ENCODE data around the gene PRKAR1B. TPM values are rescaled to one million over a fixed set of nuclear protein-coding genes. Genes with fewer than 3 reads are reported as not detected.

Gene PRKAR1B
- total RNA-seq, 1 experiment from 2014 or later, result 14.1 TPM

DNA sequence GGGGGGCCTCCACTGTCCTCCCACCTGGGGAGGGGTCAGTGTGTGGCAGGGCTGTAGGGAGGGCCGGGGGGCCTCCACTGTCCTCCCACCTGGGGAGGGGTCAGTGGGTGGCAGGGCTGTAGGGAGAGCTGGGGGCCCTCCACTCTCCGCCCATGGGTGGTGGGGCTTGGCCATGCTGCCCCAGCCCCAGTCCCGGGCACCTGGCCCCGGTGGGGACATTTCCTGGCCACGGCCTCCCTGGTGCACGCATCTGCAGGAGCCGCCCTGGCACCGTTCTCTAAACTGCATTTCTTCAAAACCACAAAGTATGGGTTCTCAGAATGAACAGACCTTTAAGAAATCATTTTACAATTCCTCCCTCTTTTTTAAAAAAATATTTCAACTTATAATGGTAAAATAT, 118.1 kb downstream of the PRKAR1B start:
- H3K27me3 ChIP-seq (ENCODE audit: insufficient read depth, low read length), result no peaks in the 10 kb centered on the region
- no peak overlapping the region for H3K27ac ChIP-seq (ENCODE audit: low read depth, low read length)
- BruUV-seq (replicated peaks), result no TSS peak
- no peaks in the 10 kb centered on the region for H3K36me3 ChIP-seq (ENCODE audit: control insufficient read depth in 1 of 2, insufficient read depth in 2 of 2, low read length in 2 of 2)
- DNase-seq (ENCODE audit: low read depth, low spot score) (no peak), ATAC-seq (no peak)
- no peaks in the 10 kb centered on the region for H4K20me1 ChIP-seq (ENCODE audit: insufficient read depth)
- ChIA-PET POLR2A (no interaction called here), CTCF (no interaction called here), RAD21 (ENCODE audit: low non-redundant PET in 1 of 2, low total read pairs in 2 of 2, uncharacterized antibody in 2 of 2, unreplicated experiment in 2 of 2) (no interaction called here)
- H3K4me2 ChIP-seq (ENCODE audit: low read length), result no peak overlapping the region
- no peak overlapping the region for H3K9ac ChIP-seq (ENCODE audit: low read length)
- H2AFZ ChIP-seq (ENCODE audit: low read depth, low read length, poor library complexity, severe bottlenecking), result no peak overlapping the region
- no peak overlapping the region for H3K4me3 ChIP-seq (replicated peaks in 1 of 2; ENCODE audit: low read depth in 1 of 2, low read length in 2 of 2)
- H3K9me2 ChIP-seq (ENCODE audit: insufficient read depth), result no peaks in the 10 kb centered on the region
- H3K4me1 ChIP-seq (ENCODE audit: control insufficient read depth in 1 of 2, insufficient read depth in 2 of 2, low read length in 2 of 2), result no peaks in the 10 kb centered on the region
- H3K9me3 ChIP-seq (ENCODE audit: control insufficient read depth in 1 of 2, insufficient read depth in 1 of 2, low read depth in 1 of 2, low read length in 2 of 2), result no peaks in the 10 kb centered on the region
- intact Hi-C loops (cut with micrococcal nuclease), result no loop called here
- TF ChIP-seq, protein P1, sequence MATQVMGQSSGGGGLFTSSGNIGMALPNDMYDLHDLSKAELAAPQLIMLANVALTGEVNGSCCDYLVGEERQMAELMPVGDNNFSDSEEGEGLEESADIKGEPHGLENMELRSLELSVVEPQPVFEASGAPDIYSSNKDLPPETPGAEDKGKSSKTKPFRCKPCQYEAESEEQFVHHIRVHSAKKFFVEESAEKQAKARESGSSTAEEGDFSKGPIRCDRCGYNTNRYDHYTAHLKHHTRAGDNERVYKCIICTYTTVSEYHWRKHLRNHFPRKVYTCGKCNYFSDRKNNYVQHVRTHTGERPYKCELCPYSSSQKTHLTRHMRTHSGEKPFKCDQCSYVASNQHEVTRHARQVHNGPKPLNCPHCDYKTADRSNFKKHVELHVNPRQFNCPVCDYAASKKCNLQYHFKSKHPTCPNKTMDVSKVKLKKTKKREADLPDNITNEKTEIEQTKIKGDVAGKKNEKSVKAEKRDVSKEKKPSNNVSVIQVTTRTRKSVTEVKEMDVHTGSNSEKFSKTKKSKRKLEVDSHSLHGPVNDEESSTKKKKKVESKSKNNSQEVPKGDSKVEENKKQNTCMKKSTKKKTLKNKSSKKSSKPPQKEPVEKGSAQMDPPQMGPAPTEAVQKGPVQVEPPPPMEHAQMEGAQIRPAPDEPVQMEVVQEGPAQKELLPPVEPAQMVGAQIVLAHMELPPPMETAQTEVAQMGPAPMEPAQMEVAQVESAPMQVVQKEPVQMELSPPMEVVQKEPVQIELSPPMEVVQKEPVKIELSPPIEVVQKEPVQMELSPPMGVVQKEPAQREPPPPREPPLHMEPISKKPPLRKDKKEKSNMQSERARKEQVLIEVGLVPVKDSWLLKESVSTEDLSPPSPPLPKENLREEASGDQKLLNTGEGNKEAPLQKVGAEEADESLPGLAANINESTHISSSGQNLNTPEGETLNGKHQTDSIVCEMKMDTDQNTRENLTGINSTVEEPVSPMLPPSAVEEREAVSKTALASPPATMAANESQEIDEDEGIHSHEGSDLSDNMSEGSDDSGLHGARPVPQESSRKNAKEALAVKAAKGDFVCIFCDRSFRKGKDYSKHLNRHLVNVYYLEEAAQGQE (IDR thresholded peaks at IDR 0.05; ENCODE audit: low read depth), result no peak
- TF ChIP-seq TCF7L2 (IDR thresholded peaks at IDR 0.05; ENCODE audit: borderline replicate concordance, extremely low read depth, insufficient read depth, insufficient read length) (no peak), RAD21 (IDR thresholded peaks at IDR 0.05; ENCODE audit: low read depth) (no peak), ELF1 (IDR thresholded peaks at IDR 0.05; ENCODE audit: borderline replicate concordance, low read depth) (no peak), FOSL1 (IDR thresholded peaks at IDR 0.05; ENCODE audit: low read depth) (no peak), CBX3 (IDR thresholded peaks at IDR 0.05; ENCODE audit: low read depth) (no peak), EZH2 (IDR thresholded peaks at IDR 0.05) (no peak), YY1 (IDR thresholded peaks at IDR 0.05; ENCODE audit: extremely low read depth, insufficient replicate concordance, low read depth, low read length) (no peak), POLR2AphosphoS5 (IDR thresholded peaks at IDR 0.05; ENCODE audit: low read depth, low read length) (no peak), EZH2phosphoT487 (IDR thresholded peaks at IDR 0.05; ENCODE audit: borderline replicate concordance) (no peak)
- TF ChIP-seq, protein P2, sequence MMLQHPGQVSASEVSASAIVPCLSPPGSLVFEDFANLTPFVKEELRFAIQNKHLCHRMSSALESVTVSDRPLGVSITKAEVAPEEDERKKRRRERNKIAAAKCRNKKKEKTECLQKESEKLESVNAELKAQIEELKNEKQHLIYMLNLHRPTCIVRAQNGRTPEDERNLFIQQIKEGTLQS (IDR thresholded peaks at IDR 0.05), result no peak
- TF ChIP-seq, protein P3, sequence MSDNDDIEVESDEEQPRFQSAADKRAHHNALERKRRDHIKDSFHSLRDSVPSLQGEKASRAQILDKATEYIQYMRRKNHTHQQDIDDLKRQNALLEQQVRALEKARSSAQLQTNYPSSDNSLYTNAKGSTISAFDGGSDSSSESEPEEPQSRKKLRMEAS (IDR thresholded peaks at IDR 0.05), result no peak
- no peaks in the 10 kb centered on the region for H3K79me2 ChIP-seq (ENCODE audit: insufficient read depth, low read length)

Data from HCT116 (cell line).